PFSK-1 (cell line): Measurements from ENCODE around the gene NSG2.

Source experiments
- POLR2AphosphoS5 ChIP-seq: IDR thresholded peaks from 2 replicates; pipeline ENCODE4 v1.6.1; 2012; ENCODE audit warnings: low read depth, mild to moderate bottlenecking, control low read depth, low read length, moderate library complexity
- REST ChIP-seq, 2 experiments: IDR thresholded peaks; 2 replicates each; pipeline versions ENCODE4 v1.6.1 to v1.8.0; 2011 to 2012; ENCODE audit warnings: low read depth in 2 of 2, low read length in 2 of 2, control low read depth in 1 of 2, inconsistent platforms in 1 of 2, mild to moderate bottlenecking in 1 of 2, moderate library complexity in 1 of 2; ENCODE audit not compliant: insufficient read depth in 1 of 2

- no peak for TF ChIP-seq POLR2AphosphoS5
- TF ChIP-seq REST (IDR thresholded peaks at IDR 0.05; ENCODE audit: insufficient read depth in 1 of 2, low read depth in 2 of 2, low read length in 2 of 2), result no peak
Observed at GRCh38 chr5:174111287-174111973, 65.9 kb downstream of the NSG2 start.
